Hematopoietic multipotent progenitor cell treated with erythropoietin and hydrocortisone succinate and interleukin-3 and kit ligand, for 17 days (in vitro differentiated cells): ENCODE data around the gene PCDHGB2.
"Not testable (repeated sequence)": the region's sequence is repeated elsewhere in the genome, so short reads cannot be mapped to it uniquely, and the experiment has no call there.

Experiments
- DNase-seq: peaks from one replicate; pipeline ENCODE4 v3.0.0-alpha.2; 2015; ENCODE audit warnings: low spot score

Gene PCDHGB2

GRCh38 chr5:141349917-141350619 is 9.7 kb upstream of the PCDHGB2 start, which contains the start of gene PCDHGB1:
Gene PCDHGB1 (plus strand): TSS chr5:141350099. CDS start chr5:141350261, 162 bp downstream.
- DNase-seq, result no peak

GRCh38 chr5:141351591-141351990 is 8.2 kb upstream of the PCDHGB2 start:
- DNase-seq, result no peak

- no peak for DNase-seq
Measured at GRCh38 chr5:141354900-141355469, 4.8 kb upstream of the PCDHGB2 start, which contains the start of gene PCDHGA4. Gene PCDHGA4 (plus strand): TSS chr5:141355021. CDS start chr5:141355108, 87 bp downstream.

- DNase-seq, result no peak
Measured at GRCh38 chr5:141355641-141356040, 4.2 kb upstream of the PCDHGB2 start.

GRCh38 chr5:141356133-141356532 is 3.7 kb upstream of the PCDHGB2 start:
- no peak for DNase-seq

GRCh38 chr5:141356950-141357349 is 2.8 kb upstream of the PCDHGB2 start:
- no peak for DNase-seq

- DNase-seq, result no peak
Measured at GRCh38 chr5:141360685-141361084, 891 bp downstream of the PCDHGB2 start.

GRCh38 chr5:141362719-141363118 is 2.9 kb downstream of the PCDHGB2 start:
- no peak for DNase-seq

GRCh38 chr5:141363952-141364660 is 4.3 kb downstream of the PCDHGB2 start, which contains the start of gene PCDHGA5:
Gene PCDHGA5 (plus strand): TSS chr5:141364162. CDS start chr5:141364331, 169 bp downstream.
- DNase-seq, result no peak

GRCh38 chr5:141366016-141366896 is 6.5 kb downstream of the PCDHGB2 start:
- no peak for DNase-seq

GRCh38 chr5:141369994-141370848 is 10.4 kb downstream of the PCDHGB2 start, which contains the start of gene PCDHGB3:
Gene PCDHGB3 (plus strand): TSS chr5:141370242. CDS start chr5:141370395, 153 bp downstream.
- DNase-seq, result no peak

- no peak for DNase-seq
Measured at GRCh38 chr5:141371572-141372475, 12.0 kb downstream of the PCDHGB2 start.

- no peak for DNase-seq
Measured at GRCh38 chr5:141373673-141374317, 14.0 kb downstream of the PCDHGB2 start, which contains the start of gene PCDHGA6. Gene PCDHGA6 (plus strand): TSS chr5:141373891. CDS start chr5:141374084, 193 bp downstream.

GRCh38 chr5:141374627-141375026 is 14.8 kb downstream of the PCDHGB2 start:
- no peak for DNase-seq

- not testable (repeated sequence) for DNase-seq
Measured at GRCh38 chr5:141375444-141376155, 15.8 kb downstream of the PCDHGB2 start.

- DNase-seq, result no peak
Measured at GRCh38 chr5:141382469-141383294, 22.9 kb downstream of the PCDHGB2 start, which contains the start of gene PCDHGA7. Gene PCDHGA7 (plus strand): TSS chr5:141382742. CDS start chr5:141382900, 158 bp downstream.

GRCh38 chr5:141383345-141383744 is 23.6 kb downstream of the PCDHGB2 start:
- DNase-seq, result no peak
